BJ (cell line): ENCODE data around the gene SPON1. TPM values are rescaled to one million over a fixed set of nuclear protein-coding genes. Genes with fewer than 3 reads are reported as not detected.
"Not testable (repeated sequence)": the region's sequence is repeated elsewhere in the genome, so short reads cannot be mapped to it uniquely, and the experiment has no call there.

ENCODE experiments used
- CTCF ChIA-PET: fragments of 350-600 bp; formaldehyde crosslinking; extraction: SDS; loops from one replicate; lab custom pipeline; 2021; ENCODE audit warnings: antibody characterized with exemption, inconsistent platforms; lab: Yijun Ruan, JAX
- POLR2A ChIA-PET: fragments of 300-600 bp; sonication (Branson Sonifier 250); formaldehyde crosslinking; extraction: SDS; loops from one replicate; lab custom pipeline; 2021; ENCODE audit warnings: antibody characterized with exemption; lab: Charles Lee
- DNase-seq: peaks from one replicate; pipeline ENCODE4 v3.0.0-alpha.2; 2011; ENCODE audit warnings: low read depth
- H3K27me3 ChIP-seq: 2 replicates; pipeline ENCODE4 v1.6.0; 2011; ENCODE audit warnings: low read length; ENCODE audit not compliant: control insufficient read depth, insufficient read depth
- H3K36me3 ChIP-seq: 2 replicates; pipeline ENCODE4 v1.5.1; 2011; ENCODE audit warnings: low read length; ENCODE audit not compliant: control insufficient read depth, insufficient read depth
- H3K4me3 ChIP-seq: 2 replicates; pipeline ENCODE4 v1.5.1; 2011; ENCODE audit warnings: low read depth, mild to moderate bottlenecking, control low read depth, low read length
- polyA plus RNA-seq: library from polyadenylated mRNA; depleted of rRNA; stranded (reverse); fragments of >200 nt; gene quantifications from 2 replicates; pipeline ENCODE4 v1.2.3, GENCODE V29; 2011
- TF ChIP-seq, protein P1 (sequence below): IDR thresholded peaks from 2 replicates; pipeline ENCODE4 v1.5.1; 2011; ENCODE audit warnings: low read depth, mild to moderate bottlenecking, control low read depth, inconsistent platforms, low read length, moderate library complexity; ENCODE audit not compliant: insufficient read depth

SPON1 gene
- polyA plus RNA-seq, 1 experiment = not detected

DNA sequence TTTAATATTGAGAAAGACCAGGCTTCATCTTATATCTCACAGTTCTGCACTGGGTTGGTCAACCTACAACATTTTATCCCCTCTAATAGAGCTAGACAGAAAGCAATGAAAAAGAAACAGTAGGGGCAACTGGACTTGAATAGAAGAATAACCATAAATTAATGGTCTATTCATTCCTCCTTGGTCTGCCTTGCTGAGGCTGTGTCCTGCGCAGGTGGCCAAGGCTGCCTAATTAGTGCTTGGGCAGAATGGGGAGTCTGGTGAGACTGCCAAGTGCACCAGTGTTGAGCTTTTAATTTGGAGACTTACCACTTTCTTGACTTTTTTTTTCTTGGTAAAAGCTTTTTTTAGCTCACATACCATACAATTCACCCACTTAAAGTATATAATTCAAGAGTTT, 35.0 kb upstream of the SPON1 start:
- Histone ChIP-seq H3K27me3 (peaks cover 3% of the 10 kb centered on the region; the same call in 1 of the 2 replicates), H3K4me3 (no peak overlapping the region), H3K36me3 (no peaks in the 10 kb centered on the region)
- TF ChIP-seq, protein P1, sequence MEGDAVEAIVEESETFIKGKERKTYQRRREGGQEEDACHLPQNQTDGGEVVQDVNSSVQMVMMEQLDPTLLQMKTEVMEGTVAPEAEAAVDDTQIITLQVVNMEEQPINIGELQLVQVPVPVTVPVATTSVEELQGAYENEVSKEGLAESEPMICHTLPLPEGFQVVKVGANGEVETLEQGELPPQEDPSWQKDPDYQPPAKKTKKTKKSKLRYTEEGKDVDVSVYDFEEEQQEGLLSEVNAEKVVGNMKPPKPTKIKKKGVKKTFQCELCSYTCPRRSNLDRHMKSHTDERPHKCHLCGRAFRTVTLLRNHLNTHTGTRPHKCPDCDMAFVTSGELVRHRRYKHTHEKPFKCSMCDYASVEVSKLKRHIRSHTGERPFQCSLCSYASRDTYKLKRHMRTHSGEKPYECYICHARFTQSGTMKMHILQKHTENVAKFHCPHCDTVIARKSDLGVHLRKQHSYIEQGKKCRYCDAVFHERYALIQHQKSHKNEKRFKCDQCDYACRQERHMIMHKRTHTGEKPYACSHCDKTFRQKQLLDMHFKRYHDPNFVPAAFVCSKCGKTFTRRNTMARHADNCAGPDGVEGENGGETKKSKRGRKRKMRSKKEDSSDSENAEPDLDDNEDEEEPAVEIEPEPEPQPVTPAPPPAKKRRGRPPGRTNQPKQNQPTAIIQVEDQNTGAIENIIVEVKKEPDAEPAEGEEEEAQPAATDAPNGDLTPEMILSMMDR = no peak
- no peak for DNase-seq
- ChIA-PET CTCF (no interaction called here), POLR2A (no interaction called here)

DNA sequence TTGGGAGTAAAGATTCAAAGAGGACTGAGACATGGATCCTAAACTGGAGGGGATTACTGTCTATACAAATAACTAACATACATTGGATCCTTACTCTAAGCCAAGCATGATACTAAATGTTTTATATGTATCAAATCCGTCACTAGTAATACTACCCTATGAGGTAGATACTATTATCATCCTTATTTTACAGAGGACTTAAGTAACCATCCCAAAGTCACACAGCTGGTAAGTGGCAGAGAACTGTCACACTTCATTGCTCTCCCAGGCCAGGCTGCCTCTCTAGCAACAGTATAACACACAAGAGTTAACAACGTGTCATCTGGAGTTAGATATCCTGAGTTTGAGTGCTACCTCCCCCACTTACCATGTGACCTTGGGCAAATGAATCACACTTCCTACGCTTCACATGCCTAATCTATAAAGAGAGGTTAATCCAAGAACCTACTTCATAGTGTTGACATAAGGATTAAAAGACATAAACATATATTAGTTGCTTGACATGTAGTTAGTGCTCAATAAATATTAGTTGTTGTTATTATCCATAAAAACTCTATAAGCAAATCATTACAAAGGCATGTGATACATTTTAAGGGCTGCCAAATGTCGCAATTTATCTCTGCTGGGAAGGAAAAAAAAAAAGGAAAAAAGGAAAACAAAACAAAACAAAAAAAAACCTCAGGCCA, 33.8 kb upstream of the SPON1 start:
- DNase-seq = peak; percentile 37
- TF ChIP-seq, protein P1 = no peak
- POLR2A ChIA-PET = interaction anchor here (0.7 kb wide), 1 partner anchor 380 kb away, joined by 5 read pairs; no protein-coding TSS in a partner anchor

DNA sequence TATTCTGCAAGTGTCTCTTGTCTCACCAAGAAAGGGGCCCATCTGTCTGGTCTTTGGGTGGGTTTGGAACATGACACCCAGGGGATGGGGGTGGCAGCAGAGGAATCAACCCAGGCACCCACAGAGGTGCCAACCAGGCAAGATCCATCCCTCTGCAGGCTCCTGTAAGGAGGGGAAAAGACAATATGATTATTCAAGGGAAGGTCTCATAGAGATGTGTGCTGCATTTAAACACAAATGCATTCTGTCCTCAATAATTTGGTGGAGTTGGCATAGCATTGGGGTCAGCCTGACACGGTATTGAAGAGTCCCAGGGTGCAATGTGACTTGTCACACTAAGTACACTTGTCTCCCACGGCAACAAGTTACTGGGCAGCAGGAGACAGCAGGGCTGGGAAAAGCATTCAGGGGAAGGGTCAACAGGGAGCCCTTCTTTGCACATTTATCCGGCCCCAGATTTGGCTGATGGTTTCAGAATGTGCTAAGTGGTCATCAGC, 33.1 kb upstream of the SPON1 start:
- no peak for DNase-seq
- TF ChIP-seq, protein P1 = no peak
- no peak overlapping the region for H3K4me3 ChIP-seq
- CTCF ChIA-PET = interaction anchor here (1.7 kb wide), 1 partner anchor 27 kb away, joined by 3 read pairs; no protein-coding TSS in a partner anchor
- no peaks in the 10 kb centered on the region for H3K27me3 ChIP-seq
- POLR2A ChIA-PET = interaction anchor here (0.7 kb wide), 1 partner anchor 379 kb away, joined by 5 read pairs; no protein-coding TSS in a partner anchor
- H3K36me3 ChIP-seq = no peaks in the 10 kb centered on the region

More for the DNA sequence above, 33.8 kb upstream of the SPON1 start:
- H3K4me3 ChIP-seq = no peak overlapping the region
- no peaks in the 10 kb centered on the region for H3K27me3 ChIP-seq
- CTCF ChIA-PET = no interaction called here
- no peaks in the 10 kb centered on the region for H3K36me3 ChIP-seq

DNA sequence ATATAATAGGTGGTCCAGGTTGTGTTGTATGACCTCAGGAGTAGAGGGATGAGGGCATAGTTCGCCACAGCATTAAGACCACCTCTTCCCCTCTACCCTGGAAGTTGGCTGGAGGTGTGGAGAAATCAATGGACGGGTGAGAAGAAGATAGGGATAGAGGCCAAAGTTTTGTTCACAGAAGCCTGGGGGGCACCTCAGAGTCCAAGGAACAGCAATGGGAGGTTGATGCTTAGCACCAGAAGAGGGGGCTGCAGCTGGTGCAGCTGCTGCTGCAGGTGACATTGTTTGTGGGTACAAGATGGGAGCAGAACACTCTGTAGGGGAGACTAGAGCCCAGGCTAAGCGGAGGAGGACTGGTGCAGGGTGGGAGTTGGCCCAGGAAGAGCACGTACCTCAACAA, 31.2 kb upstream of the SPON1 start:
- Histone ChIP-seq H3K4me3 (no peak overlapping the region), H3K27me3 (no peaks in the 10 kb centered on the region), H3K36me3 (no peaks in the 10 kb centered on the region)
- TF ChIP-seq, protein P1 = no peak
- no peak for DNase-seq
- ChIA-PET POLR2A (no interaction called here), CTCF (interaction anchor here (0.6 to 1.5 kb wide), 2 partner anchors 9 to 21 kb away, joined by 3 to 5 read pairs; no protein-coding TSS in a partner anchor)

DNA sequence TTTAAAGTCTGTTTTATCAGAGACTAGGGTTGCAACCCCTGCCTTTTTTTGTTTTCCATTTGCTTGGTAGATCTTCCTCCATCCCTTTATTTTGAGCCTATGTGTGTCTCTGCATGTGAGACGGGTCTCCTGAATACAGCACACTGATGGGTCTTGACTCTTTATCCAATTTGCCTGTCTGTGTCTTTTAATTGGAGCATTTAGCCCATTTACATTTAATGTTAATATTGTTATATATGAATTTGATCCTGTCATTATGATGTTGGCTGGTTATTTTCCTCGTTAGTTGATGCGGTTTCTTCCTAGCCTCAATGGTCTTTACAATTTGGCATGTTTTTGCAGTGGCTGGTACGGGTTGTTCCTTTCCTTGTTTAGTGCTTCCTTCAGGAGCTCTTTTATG, 25.4 kb upstream of the SPON1 start:
- CTCF ChIA-PET, H3K27me3 ChIP-seq, H3K36me3 ChIP-seq, POLR2A ChIA-PET, DNase-seq, H3K4me3 ChIP-seq: not testable (repeated sequence)

DNA sequence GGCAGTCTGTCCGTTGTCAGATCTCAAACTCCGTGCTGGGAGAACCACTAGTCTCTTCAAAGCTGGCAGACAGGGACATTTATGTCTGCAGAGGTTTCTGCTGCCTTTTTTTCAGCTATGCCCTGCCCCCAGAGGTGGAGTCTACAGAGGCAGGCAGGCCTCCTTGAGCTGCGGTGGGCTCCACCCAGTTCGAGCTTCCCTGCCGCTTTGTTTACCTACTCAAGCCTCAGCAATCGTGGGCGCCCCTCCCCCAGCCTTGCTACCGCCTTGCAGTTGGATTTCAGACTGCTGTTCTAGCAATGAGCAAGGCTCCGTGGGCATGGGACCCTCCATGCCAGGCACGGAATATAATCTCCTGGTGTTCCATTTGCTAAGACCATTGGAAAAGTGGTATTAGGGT, 23.7 kb upstream of the SPON1 start:
- CTCF ChIA-PET = not testable (repeated sequence)

More for the DNA sequence above, 23.7 kb upstream of the SPON1 start:
- H3K27me3 ChIP-seq, POLR2A ChIA-PET, H3K4me3 ChIP-seq, H3K36me3 ChIP-seq, DNase-seq: not testable (repeated sequence)
